Measurements from ENCODE around the gene SPATA1.
A peak's percentile ranks its signal among the peaks of the same experiment; 100 is the strongest.
"Not testable (repeated sequence)": the region's sequence is repeated elsewhere in the genome, so short reads cannot be mapped to it uniquely, and the experiment has no call there.

SPATA1 gene, protein sequence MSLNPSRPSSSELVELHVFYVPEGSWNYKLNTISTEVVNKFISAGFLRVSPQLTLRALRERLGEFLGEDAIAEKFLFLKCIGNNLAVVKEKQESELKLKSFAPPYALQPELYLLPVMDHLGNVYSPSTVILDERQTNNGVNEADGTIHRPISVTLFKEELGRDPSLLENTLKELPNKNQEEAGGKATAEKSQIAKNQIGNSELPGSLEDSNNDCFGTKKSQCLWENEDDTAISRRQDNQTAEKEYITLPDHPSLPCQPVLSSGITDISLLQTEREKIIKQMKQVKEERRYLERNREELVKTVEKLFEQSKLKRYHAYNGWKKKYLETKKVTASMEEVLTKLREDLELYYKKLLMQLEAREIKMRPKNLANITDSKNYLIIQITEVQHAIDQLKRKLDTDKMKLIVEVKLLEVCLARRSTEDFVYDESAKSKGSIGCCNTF

GRCh38 chr1:84506002-84506728, at the start of gene SPATA1, which contains the start of gene GNG5:
Gene SPATA1, plus strand, starts transcription at chr1:84506386. Its CDS starts 9,974 bp downstream, at chr1:84516360.
Gene GNG5, minus strand, starts transcription at chr1:84506581. Its CDS starts 490 bp downstream, at chr1:84506091.
- DNase-seq (ENCODE audit: low read depth in 2 of 2) = peak; percentile 96

DNA sequence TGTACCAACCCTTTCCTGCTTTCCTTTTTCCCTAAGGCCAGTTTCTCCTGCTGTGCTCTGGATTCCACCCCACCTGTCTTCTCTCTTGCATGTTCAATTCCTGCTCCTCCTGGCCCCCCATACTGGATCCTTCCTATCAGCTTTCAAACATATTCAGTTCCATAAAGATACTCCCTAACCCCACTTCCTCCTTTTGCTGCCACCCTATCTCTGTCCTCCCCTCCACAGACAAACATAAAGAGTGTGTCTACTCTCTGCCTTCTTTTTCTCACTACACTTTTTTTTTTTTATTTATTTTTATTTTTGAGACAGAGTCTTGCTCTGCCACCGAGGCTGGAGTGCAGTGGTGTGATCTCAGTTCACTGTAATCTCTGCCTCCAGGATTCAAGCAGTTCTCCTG, 44.1 kb upstream of the SPATA1 start:
- DNase-seq (ENCODE audit: low read depth in 2 of 2) = no peak

GRCh38 chr1:84467298-84467697, 38.9 kb upstream of the SPATA1 start:
- DNase-seq (ENCODE audit: low read depth in 2 of 2) = no peak

GRCh38 chr1:84476225-84476624, 30.0 kb upstream of the SPATA1 start:
- no peak for DNase-seq (ENCODE audit: low read depth in 2 of 2)

- DNase-seq (ENCODE audit: low read depth in 2 of 2) = peak; percentile 58 to 66
Observed at GRCh38 chr1:84478876-84479868, 27.0 kb upstream of the SPATA1 start, which contains the start of gene RPF1. Gene RPF1, plus strand, starts transcription at chr1:84479266. Its CDS starts 16 bp downstream, at chr1:84479282.

GRCh38 chr1:84479998-84480397, 26.2 kb upstream of the SPATA1 start:
- no peak for DNase-seq (ENCODE audit: low read depth in 2 of 2)

DNA sequence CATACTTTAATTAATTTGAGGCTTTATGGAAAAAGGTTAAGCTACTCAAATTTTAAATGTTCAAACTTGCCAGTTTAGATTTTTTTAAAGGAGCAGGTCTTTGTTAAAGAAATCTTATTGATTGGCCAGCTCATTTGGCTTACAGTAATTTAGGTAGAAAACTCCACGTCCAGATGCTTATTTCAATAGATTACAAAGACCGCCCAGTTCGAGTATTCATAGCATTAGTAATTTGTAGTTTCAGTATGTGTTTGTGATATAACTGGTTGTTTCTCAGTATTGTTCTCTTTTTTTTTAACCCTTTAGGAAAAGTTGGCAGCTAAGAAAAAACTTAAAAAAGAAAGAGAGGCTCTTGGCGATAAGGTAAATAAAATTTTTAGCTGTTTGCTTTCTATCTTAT, 25.5 kb upstream of the SPATA1 start:
- no peak for DNase-seq (ENCODE audit: low read depth in 2 of 2)

GRCh38 chr1:84481317-84481716, 24.9 kb upstream of the SPATA1 start:
- no peak for DNase-seq (ENCODE audit: low read depth in 2 of 2)

DNA sequence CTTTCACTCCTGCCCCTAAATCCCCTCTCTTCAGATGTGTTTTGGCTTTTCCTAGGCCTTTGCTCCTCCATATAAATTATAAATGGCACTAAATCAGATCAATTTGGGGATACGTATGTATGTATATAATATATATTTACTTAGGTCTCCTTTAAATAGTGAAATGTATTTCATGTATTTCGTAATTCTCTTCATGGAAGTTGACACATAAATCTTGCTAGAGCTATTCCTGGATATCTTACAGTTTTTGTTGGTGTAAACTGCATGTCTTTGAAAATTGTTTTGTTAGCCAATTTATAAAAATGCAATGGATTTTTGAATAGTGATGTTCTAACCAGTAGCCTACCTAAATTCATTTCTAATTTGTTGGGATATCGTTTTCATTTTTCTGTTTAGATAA, 18.1 kb upstream of the SPATA1 start:
- no peak for DNase-seq (ENCODE audit: low read depth in 2 of 2)

DNA sequence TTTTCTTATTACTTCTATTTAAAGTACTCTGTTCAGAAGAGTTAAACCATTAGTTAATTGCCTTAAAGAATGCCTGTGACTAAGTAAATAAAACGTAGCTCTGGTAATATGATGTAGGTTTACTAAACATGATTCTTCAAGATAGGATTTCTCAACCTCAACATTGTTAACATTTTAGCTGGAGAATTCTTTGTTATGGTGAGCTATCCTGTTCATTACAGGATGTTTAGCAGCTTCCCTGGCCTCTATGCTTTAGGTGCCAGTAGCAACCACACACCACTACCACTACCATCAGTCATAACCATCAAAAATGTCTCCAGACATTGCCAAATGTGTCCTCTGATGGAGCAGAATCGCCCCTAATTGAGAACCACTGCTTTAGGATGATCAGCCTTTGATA, 16.4 kb upstream of the SPATA1 start:
- DNase-seq (ENCODE audit: low read depth in 2 of 2) = no peak

DNA sequence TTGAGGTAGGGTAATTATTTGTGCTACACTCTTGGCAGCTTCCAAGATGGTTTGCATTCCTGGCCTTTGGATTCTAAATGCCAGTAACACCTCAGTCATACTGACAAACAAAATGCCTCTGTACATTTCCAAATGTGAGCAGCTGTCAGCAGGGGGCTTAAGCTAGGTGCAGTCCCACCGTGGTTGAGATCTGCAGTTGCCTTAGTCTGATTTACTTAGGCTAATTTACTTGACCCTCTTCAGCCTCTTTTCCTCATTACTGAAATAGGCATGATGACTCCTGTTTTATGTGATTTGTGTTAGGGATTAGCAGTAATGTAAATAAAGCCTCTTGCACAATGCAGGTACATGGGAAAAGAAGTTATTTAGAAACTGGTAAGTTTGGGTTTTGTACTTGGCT, 13.5 kb upstream of the SPATA1 start:
- DNase-seq (ENCODE audit: low read depth in 2 of 2) = no peak

GRCh38 chr1:84493747-84494146, 12.4 kb upstream of the SPATA1 start:
- DNase-seq (ENCODE audit: low read depth in 2 of 2) = no peak

DNA sequence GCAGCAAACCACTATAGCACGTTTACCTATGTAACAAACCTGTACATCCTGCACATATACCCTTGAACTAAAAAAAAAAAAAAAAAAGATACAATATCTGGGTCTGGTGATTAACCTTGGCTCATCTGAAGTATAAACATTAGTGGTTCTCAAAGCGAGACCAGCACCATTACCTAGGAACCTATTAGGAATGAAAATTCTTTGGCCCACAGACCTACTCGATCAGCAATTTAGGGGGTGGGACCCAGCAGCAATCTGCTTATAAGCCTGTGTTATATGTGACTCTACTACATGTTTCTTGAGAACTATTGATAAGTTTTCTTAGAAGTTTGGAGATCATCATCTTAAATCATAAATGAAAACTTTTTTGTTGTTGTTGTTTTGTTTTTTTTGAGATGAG, 9.7 kb upstream of the SPATA1 start:
- DNase-seq (ENCODE audit: low read depth in 2 of 2) = no peak

DNA sequence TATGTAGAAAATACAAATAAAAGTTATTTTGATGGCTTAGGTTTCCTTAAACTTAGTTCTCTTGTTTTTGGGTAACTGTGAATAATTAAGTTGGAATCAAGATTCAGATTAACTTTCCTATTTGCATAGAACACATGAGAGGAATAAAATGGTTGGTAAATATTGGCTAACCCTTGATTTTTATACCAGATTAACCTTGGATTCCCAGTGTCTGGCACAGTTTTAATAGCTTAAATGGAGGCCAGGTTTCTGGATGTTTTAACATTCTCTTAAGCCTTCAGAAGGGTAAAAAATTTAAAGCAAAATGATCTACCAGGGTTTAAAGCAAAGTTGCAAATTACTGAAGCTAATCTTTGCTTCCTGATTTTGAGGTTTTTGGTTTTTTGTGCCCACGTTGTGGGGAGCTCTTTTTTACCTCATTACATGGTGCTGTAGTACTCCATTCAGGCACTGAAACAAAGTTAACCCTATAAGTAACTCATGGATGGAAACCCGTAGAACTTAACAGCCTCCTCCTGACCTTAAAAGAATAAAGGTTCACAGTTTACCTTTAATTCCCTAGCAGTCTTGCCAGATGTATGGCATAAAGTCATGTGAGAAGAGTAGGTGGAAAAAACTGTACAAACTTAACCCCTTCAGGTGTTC, 8.4 kb upstream of the SPATA1 start:
- DNase-seq (ENCODE audit: low read depth in 2 of 2) = no peak

DNA sequence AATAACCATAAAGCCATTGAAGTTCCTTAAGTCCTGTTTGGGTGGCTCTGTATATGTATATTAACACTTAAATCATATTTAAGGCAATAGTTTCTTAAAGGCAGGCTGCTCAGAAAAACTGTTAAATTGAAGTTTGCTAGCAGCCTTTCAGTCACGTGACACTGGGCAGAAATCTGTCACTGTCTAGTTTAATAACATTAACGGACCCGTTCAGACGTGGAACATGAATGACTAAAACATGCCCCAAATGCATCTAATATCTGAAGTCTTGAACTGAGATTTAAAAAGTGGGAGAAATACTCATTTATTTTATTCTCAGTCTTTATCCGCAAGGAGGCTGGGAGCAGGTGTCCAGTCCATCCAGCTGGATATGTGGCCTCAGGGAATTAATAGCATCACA, 3.3 kb upstream of the SPATA1 start:
- no peak for DNase-seq (ENCODE audit: low read depth in 2 of 2)

GRCh38 chr1:84504580-84505492, 1.4 kb upstream of the SPATA1 start:
- no peak for DNase-seq (ENCODE audit: low read depth in 2 of 2)

- no peak for DNase-seq (ENCODE audit: low read depth in 2 of 2)
Observed at GRCh38 chr1:84505493-84506001, 639 bp upstream of the SPATA1 start.

DNA sequence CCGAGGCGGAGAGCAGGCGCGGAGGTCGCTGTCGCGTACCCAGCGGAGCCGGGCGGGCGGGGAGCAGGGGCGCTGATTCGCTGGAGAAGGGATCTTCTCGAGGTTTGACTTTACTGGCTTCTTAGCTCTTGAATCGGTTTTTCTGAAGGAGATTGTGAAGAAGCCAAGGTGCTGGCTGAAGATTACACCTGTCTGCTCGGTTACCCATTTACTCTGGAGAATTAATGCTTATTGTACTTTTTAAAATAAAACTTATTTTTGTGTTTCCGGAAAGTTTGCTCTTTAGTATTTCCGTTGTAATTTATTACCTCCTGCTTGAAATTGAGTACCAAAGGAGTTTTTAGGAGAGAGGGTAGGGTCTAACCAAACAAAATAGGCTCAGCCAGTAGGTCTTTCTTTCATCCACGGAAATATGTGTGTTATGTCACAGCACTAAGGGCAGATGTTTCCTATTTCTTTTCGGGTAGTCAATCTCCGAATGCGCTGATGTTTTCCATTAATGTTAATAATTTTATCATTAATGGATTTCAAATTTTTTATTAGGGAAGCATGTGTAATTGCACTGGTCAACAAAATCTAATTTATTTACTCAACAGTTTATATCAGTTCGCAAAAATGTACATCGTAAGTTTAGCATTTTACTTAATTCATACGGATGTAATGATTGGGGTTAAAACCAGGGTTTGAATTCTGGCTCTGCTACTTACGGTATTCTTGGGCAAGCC, 705 bp downstream of the SPATA1 start:
- DNase-seq (ENCODE audit: low read depth in 2 of 2) = no peak

- DNase-seq (ENCODE audit: low read depth in 2 of 2) = not testable (repeated sequence)
Observed at GRCh38 chr1:84507887-84508286, 1.7 kb downstream of the SPATA1 start.
